ENCODE measurements around the gene CEP128.

GRCh38 chr14:80545935-80546854, 395.3 kb downstream of the CEP128 start:
- no peak for TF ChIP-seq CTCF (conservative IDR thresholded peaks at IDR 0.05)
- no peak for TF ChIP-seq EZH2 (IDR thresholded peaks at IDR 0.05; ENCODE audit: low read depth)

Measured in PC-9 (cell line).